GM12874 (cell line): Measurements from ENCODE around the gene DHDH.

Experiments used
- TF ChIP-seq, protein P1 (sequence below): IDR thresholded peaks from 2 replicates; pipeline ENCODE4 v1.5.1; 2011; ENCODE audit warnings: low read depth, mild to moderate bottlenecking, control low read depth, low read length, moderate library complexity; ENCODE audit not compliant: insufficient read depth

Gene DHDH

DNA sequence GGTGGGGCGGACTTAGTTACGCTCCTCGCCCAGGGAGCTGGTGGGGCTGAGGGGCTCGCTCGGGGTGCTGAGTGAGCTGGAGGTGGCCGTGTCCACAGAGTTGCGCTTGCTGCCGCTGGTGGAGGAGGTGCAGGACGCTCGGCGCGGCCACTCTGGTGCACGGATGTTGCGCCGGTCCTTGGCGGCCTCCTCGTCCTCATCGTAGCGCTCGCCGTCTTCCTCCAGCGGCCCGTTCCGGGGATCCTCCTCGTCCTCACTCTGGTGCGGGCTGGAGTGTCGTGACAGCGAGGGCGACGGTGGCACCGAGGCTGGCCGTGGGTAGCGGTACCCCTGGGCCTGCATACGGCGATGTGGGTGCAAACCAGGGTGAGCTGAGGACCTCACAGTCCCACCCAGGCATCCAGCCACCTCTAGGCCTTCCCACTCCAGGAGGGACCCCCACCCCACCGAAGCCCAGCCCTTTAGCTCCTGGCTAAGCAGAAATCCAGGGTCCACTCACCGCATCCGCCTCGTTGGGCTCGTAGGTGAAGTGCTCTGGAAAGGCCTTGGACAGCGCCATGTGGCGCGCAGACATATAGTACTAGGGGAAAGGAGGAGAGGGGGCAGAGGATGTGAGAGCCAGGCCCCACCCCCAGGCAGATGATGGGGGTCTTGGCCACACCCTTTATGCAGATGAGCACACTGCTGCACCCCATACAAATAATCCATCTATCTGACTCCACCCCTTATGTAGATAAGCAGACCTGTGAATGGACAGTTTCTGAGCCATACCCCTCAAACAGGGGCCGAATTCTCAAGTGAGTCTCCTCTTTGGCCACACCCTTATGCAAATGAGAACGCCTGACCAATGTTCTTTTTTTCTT is 36.0 kb downstream of the DHDH start:
- TF ChIP-seq, protein P1, sequence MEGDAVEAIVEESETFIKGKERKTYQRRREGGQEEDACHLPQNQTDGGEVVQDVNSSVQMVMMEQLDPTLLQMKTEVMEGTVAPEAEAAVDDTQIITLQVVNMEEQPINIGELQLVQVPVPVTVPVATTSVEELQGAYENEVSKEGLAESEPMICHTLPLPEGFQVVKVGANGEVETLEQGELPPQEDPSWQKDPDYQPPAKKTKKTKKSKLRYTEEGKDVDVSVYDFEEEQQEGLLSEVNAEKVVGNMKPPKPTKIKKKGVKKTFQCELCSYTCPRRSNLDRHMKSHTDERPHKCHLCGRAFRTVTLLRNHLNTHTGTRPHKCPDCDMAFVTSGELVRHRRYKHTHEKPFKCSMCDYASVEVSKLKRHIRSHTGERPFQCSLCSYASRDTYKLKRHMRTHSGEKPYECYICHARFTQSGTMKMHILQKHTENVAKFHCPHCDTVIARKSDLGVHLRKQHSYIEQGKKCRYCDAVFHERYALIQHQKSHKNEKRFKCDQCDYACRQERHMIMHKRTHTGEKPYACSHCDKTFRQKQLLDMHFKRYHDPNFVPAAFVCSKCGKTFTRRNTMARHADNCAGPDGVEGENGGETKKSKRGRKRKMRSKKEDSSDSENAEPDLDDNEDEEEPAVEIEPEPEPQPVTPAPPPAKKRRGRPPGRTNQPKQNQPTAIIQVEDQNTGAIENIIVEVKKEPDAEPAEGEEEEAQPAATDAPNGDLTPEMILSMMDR, result no peak

DNA sequence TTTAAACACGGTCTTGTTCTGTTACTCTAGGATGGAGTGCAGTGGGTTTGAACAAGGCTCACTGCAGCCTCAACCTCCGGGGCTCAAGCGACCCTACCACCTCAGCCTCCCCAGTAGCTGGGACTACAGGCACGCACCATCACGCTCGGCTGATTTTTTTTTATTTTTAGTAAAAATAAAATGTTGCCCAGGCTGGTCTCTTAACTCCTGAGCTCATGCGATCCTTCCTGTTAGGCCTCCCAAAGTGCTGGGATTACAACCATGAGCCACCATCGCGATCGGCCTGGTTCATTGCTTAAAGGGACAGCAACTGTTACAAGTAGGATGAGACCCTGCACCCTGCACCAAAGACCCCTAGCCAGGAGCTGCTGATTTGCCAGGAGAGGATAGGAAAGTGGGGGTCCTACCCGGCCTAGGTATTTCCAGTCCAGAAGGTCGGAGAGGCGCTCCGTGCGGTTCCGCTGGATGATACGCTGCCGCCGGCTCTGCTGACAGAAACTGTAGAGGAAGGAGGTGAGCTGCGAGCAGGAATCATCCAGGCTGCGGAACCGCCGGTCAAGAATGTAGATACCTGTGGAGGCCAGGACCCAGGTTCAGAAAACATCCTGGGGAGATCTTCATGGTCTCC is 36.8 kb downstream of the DHDH start:
- TF ChIP-seq, protein P1, result no peak

- TF ChIP-seq, protein P1, result peak; percentile 93
Observed at GRCh38 chr19:48970923-48971395, 37.5 kb downstream of the DHDH start.

DNA sequence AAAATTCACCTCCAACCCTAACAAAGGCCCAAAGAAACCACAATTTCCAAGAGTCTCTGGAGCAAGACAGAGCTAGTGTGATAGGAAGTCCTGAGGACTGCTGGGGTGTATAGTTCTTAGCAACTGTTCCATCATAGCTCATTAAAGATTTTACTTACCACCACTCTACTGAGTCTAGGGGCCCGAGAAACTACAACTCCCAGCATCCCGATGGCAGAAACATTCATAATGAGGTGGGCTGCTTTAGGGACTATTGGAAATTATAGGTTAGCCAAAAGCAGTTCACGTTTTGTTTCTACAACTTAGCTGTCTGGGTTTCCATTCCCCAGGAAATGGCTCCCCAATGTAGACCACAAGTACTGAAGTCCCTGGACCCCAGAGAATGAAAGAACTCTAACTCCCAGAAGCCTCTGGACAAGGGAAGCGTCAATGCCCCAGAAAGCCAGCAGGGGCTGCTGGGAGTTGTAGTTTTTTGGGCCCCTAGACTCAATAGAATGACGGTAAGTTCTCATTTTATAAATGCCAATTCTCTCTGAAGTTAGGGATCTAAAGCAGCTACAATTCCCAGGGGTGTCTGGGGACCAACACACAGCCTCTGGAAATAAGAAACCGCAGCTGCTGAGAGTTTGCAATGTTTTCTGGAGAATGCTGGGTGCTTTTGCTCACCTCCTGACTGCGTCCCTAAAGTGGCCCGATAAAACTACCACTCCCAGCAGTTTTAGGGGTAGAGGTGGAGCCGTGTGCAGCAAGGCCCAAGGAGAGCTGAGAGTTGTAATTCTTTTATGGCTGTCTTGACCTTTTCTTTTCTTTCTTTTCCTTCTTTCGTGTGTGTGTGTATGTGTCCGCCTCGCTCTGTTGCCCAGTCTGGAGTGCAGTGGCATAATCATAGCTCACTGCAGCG is 42.7 kb downstream of the DHDH start:
- TF ChIP-seq, protein P1, result no peak

DNA sequence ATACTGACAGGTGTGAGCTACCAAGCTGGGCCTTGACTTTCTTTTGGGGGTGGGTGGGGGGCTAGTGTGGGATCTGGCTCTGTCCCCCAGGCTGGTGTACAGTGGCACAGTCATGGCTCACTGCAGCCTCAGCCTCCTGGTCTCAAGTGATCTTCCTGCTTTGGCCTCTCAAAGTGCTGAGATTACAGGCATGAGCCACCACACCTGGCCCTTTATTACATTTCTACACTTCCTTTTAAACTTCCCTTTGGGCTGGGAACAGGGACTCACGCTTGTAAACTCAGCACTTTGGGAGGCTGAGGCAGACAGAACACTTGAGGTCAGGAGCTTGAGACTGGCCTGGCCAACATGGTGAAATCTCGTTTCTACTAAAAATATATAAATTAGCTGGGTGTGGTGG is 43.6 kb downstream of the DHDH start:
- TF ChIP-seq, protein P1, result no peak

DNA sequence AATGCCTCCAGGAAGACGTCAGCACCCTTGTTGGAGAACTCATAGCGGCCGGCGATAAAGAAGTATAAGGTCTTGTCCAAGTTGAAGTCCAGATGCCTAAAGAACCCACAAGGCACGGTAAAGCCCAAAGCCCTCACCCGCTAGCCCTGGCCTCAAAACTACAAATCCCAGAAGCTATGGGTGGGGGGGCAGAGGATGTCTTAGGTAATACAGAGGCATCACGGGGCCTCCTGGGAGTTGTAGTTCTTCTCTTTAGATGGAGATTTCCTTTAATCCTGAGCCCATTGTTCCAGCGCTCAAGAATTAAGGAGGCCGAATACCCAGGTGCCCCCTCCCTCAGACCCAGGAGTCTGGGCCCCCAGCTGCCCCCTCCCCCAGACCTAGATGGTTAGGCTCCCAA is 48.8 kb downstream of the DHDH start:
- TF ChIP-seq, protein P1, result no peak

GRCh38 chr19:48985711-48986110 is 52.2 kb downstream of the DHDH start:
- TF ChIP-seq, protein P1, result no peak
